ENCODE measurements around the gene TLK2. TPM values are rescaled to one million over a fixed set of nuclear protein-coding genes. Genes with fewer than 3 reads are reported as not detected.

TLK2 gene
- total RNA-seq, 4 donors from 2014 or later = 30.3 to 66.0 (median 38.7) TPM

GRCh38 chr17:62652251-62653001 lies 173.8 kb downstream of the TLK2 start:
- WGBS, 2 donors = 9% methylated on average over 54 to 57 of the region's 57 CpGs
- Histone ChIP-seq H3K27ac (peak overlapping the region in 3 of 4 donors; percentile 45 to 60 (median 56)), H3K27me3 (no peaks in the 10 kb centered on the region), H3K4me1 (peaks cover 0 to 48% (median 18%) of the 10 kb centered on the region in 4 donors), H3K9me3 (no peaks in the 10 kb centered on the region), H3K36me3 (no peaks in the 10 kb centered on the region), H3K4me3 (peak overlapping the region; percentile 2 to 54 (median 36))
- DNase-seq (ENCODE audit: low spot score in 2 of 2) = no peak
- TF ChIP-seq EP300 (IDR thresholded peaks at IDR 0.05) = peak in 1 of 2 donors; percentile 46
- TF ChIP-seq POLR2A (IDR thresholded peaks at IDR 0.05) = no peak

- H3K4me3 ChIP-seq = peak overlapping the region; percentile 2 to 54 (median 36)
- peak overlapping the region in 2 of 4 donors; percentile 56 to 60 for H3K27ac ChIP-seq
- no peak for TF ChIP-seq EP300 (IDR thresholded peaks at IDR 0.05)
- TF ChIP-seq CTCF (IDR thresholded peaks at IDR 0.05) = no peak
- no peak for TF ChIP-seq POLR2A (IDR thresholded peaks at IDR 0.05)
- WGBS, 2 donors = 1% methylated on average over 29 to 30 of the region's 30 CpGs
- H3K4me1 ChIP-seq = peaks cover 0 to 51% (median 18%) of the 10 kb centered on the region in 4 donors
- H3K36me3 ChIP-seq = no peaks in the 10 kb centered on the region
- H3K9me3 ChIP-seq = no peaks in the 10 kb centered on the region
- no peaks in the 10 kb centered on the region for H3K27me3 ChIP-seq
- no peak for DNase-seq (ENCODE audit: low spot score in 2 of 2)
Observed at GRCh38 chr17:62653002-62653825, 174.6 kb downstream of the TLK2 start.

GRCh38 chr17:62653826-62654761 lies 175.5 kb downstream of the TLK2 start:
- peaks cover 0 to 46% (median 18%) of the 10 kb centered on the region in 4 donors for H3K4me1 ChIP-seq
- no peaks in the 10 kb centered on the region for H3K27me3 ChIP-seq
- TF ChIP-seq CTCF (IDR thresholded peaks at IDR 0.05) (no peak), POLR2A (IDR thresholded peaks at IDR 0.05) (no peak), EP300 (IDR thresholded peaks at IDR 0.05) (peak in 1 of 2 donors; percentile 29)
- H3K4me3 ChIP-seq = peak overlapping the region in 1 of 4 donors; percentile 54
- H3K27ac ChIP-seq = no peak overlapping the region
- H3K36me3 ChIP-seq = no peaks in the 10 kb centered on the region
- WGBS, 2 donors = 31 to 37% methylated on average over 14 to 19 of the region's 19 CpGs
- peak; percentile 43 to 52 for DNase-seq (ENCODE audit: low spot score in 2 of 2)
- H3K9me3 ChIP-seq = no peaks in the 10 kb centered on the region

GRCh38 chr17:62655656-62656055 lies 177.0 kb downstream of the TLK2 start:
- peaks cover 0 to 8% (median 0%) of the 10 kb centered on the region in 4 donors for H3K9me3 ChIP-seq
- H3K4me1 ChIP-seq = peaks cover 0 to 42% (median 18%) of the 10 kb centered on the region in 4 donors
- 60 to 79% methylated on average over 6 of the region's 6 CpGs for WGBS, 2 donors
- no peak overlapping the region for H3K4me3 ChIP-seq
- H3K27ac ChIP-seq = no peak overlapping the region
- no peak for DNase-seq (ENCODE audit: low spot score in 2 of 2)
- H3K27me3 ChIP-seq = no peaks in the 10 kb centered on the region
- H3K36me3 ChIP-seq = no peaks in the 10 kb centered on the region
- no peak for TF ChIP-seq EP300 (IDR thresholded peaks at IDR 0.05)
- no peak for TF ChIP-seq CTCF (IDR thresholded peaks at IDR 0.05)
- no peak for TF ChIP-seq POLR2A (IDR thresholded peaks at IDR 0.05)

- DNase-seq (ENCODE audit: low spot score in 2 of 2) = no peak
- TF ChIP-seq POLR2A (IDR thresholded peaks at IDR 0.05) (no peak), CTCF (IDR thresholded peaks at IDR 0.05) (no peak), EP300 (IDR thresholded peaks at IDR 0.05) (no peak)
- Histone ChIP-seq H3K27me3 (no peaks in the 10 kb centered on the region), H3K9me3 (peaks cover 0 to 16% (median 0%) of the 10 kb centered on the region in 4 donors), H3K27ac (no peak overlapping the region), H3K4me3 (no peak overlapping the region), H3K4me1 (peaks cover 0 to 42% (median 18%) of the 10 kb centered on the region in 4 donors), H3K36me3 (no peaks in the 10 kb centered on the region)
- WGBS, 2 donors = 64 to 70% methylated on average over 1 of the region's 1 CpG
Observed at GRCh38 chr17:62656446-62656845, 177.8 kb downstream of the TLK2 start.
